ENCODE results near the gene RBM15B. TPM values are rescaled to one million over a fixed set of nuclear protein-coding genes. Genes with fewer than 3 reads are reported as not detected.

RBM15B gene
- polyA plus RNA-seq, 3 donors, result 7.1 to 10.3 (median 9.1) TPM

- Mint-ChIP-seq H3K4me1 (peaks cover 24% of the 10 kb centered on the region), H3K9me3 (no peaks in the 10 kb centered on the region), H3K36me3 (peaks cover 53 to 70% of the 10 kb centered on the region in 2 donors), H3K4me3 (no peak overlapping the region), H3K27ac (peak overlapping the region in 2 of 7 donors; percentile 44 to 69), H3K27me3 (ENCODE audit: low read depth in 3 of 3) (peaks cover 0 to 2% (median 1%) of the 10 kb centered on the region in 3 donors)
- DNase-seq, result no peak
- H4K20me1 ChIP-seq (ENCODE audit: insufficient read depth, low read length), result no peaks in the 10 kb centered on the region
- peak overlapping the region in 1 of 2 donors; percentile 66 for H3K27ac ChIP-seq (ENCODE audit: low read depth in 1 of 2, low read length in 2 of 2)
- H3K9ac ChIP-seq (ENCODE audit: insufficient read depth, low read length, poor library complexity, severe bottlenecking), result no peak overlapping the region
- no peaks in the 10 kb centered on the region for H3K27me3 ChIP-seq (ENCODE audit: control insufficient read depth in 2 of 2, insufficient read depth in 2 of 2, low read length in 2 of 2)
- H3K79me2 ChIP-seq (ENCODE audit: insufficient read depth, low read length), result no peaks in the 10 kb centered on the region
- no peak overlapping the region for H2AFZ ChIP-seq (ENCODE audit: insufficient read depth, low read depth, low read length, poor library complexity, severe bottlenecking)
- peaks cover 26 to 33% of the 10 kb centered on the region in 2 donors for H3K4me1 ChIP-seq (ENCODE audit: control insufficient read depth in 1 of 2, insufficient read depth in 2 of 2, low read length in 2 of 2)
- TF ChIP-seq CTCF (IDR thresholded peaks at IDR 0.05), result no peak
- H3K36me3 ChIP-seq (replicated peaks in 1 of 2; ENCODE audit: control insufficient read depth in 1 of 2, insufficient read depth in 2 of 2, low read length in 2 of 2), result peaks cover 46 to 86% of the 10 kb centered on the region in 2 donors
- H3K4me3 ChIP-seq (replicated peaks in 1 of 3; ENCODE audit: low read depth in 2 of 3, low read length in 3 of 3), result no peak overlapping the region
- H3K4me2 ChIP-seq (replicated peaks; ENCODE audit: extremely low read depth, low read length, poor library complexity, severe bottlenecking), result no peak overlapping the region
- no peaks in the 10 kb centered on the region for H3K9me3 ChIP-seq (replicated peaks in 1 of 2; ENCODE audit: control insufficient read depth in 1 of 2, insufficient read depth in 1 of 2, low read length in 2 of 2)
- intact Hi-C loops (cut with micrococcal nuclease), result no loop called here
Observed at GRCh38 chr3:51403675-51404074, 12.6 kb downstream of the RBM15B start.

- Histone ChIP-seq H3K9me3 (replicated peaks in 1 of 2; ENCODE audit: control insufficient read depth in 1 of 2, insufficient read depth in 1 of 2, low read length in 2 of 2) (no peaks in the 10 kb centered on the region), H4K20me1 (ENCODE audit: insufficient read depth, low read length) (no peaks in the 10 kb centered on the region), H3K79me2 (ENCODE audit: insufficient read depth, low read length) (no peaks in the 10 kb centered on the region), H3K36me3 (replicated peaks in 1 of 2; ENCODE audit: control insufficient read depth in 1 of 2, insufficient read depth in 2 of 2, low read length in 2 of 2) (peaks cover 70 to 100% of the 10 kb centered on the region in 2 donors), H3K9ac (ENCODE audit: insufficient read depth, low read length, poor library complexity, severe bottlenecking) (no peak overlapping the region), H3K4me3 (replicated peaks in 1 of 3; ENCODE audit: low read depth in 2 of 3, low read length in 3 of 3) (no peak overlapping the region), H2AFZ (ENCODE audit: insufficient read depth, low read depth, low read length, poor library complexity, severe bottlenecking) (no peak overlapping the region), H3K4me2 (replicated peaks; ENCODE audit: extremely low read depth, low read length, poor library complexity, severe bottlenecking) (no peak overlapping the region), H3K27me3 (ENCODE audit: control insufficient read depth in 2 of 2, insufficient read depth in 2 of 2, low read length in 2 of 2) (no peaks in the 10 kb centered on the region), H3K27ac (ENCODE audit: low read depth in 1 of 2, low read length in 2 of 2) (no peak overlapping the region), H3K4me1 (ENCODE audit: control insufficient read depth in 1 of 2, insufficient read depth in 2 of 2, low read length in 2 of 2) (peaks cover 0 to under 1% of the 10 kb centered on the region in 2 donors)
- H3K27me3 Mint-ChIP-seq (ENCODE audit: low read depth in 3 of 3), result peaks cover 0 to 1% (median 0%) of the 10 kb centered on the region in 3 donors
- peaks cover 3% of the 10 kb centered on the region for H3K4me1 Mint-ChIP-seq
- no peak for TF ChIP-seq CTCF (IDR thresholded peaks at IDR 0.05)
- intact Hi-C loops (cut with micrococcal nuclease), result no loop called here
- H3K36me3 Mint-ChIP-seq, result peaks cover 73 to 83% of the 10 kb centered on the region in 2 donors
- no peak overlapping the region for H3K4me3 Mint-ChIP-seq
- no peaks in the 10 kb centered on the region for H3K9me3 Mint-ChIP-seq
- H3K27ac Mint-ChIP-seq, result no peak overlapping the region
- 100% methylated on average over 1 of the region's 2 CpGs for WGBS (ENCODE audit: insufficient coverage)
- no peak for DNase-seq
Observed at GRCh38 chr3:51408021-51408420, 16.9 kb downstream of the RBM15B start.
